SK-N-SH (cell line): ENCODE measurements around the gene GPC5. TPM values are rescaled to one million over a fixed set of nuclear protein-coding genes. Genes with fewer than 3 reads are reported as not detected.

ENCODE experiments used
- CTCF ChIA-PET: fragments of 300-600, 350-600 bp; formaldehyde crosslinking; extraction: SDS; loops from one replicate; lab custom pipeline; 2021; lab: Yijun Ruan, JAX
- POLR2A ChIA-PET: fragments of 350-600 bp; sonication (Branson Sonifier 250); formaldehyde crosslinking; extraction: SDS; loops from one replicate; lab custom pipeline; 2020; ENCODE audit warnings: antibody characterized with exemption, inconsistent platforms; lab: Yijun Ruan, JAX
- DNase-seq: peaks from one replicate; pipeline ENCODE4 v3.0.0; 2012
- H2AFZ ChIP-seq: fragments of 200-600 bp; sonication (generic); 2 replicates; pipeline ENCODE4 v1.8.1; 2016; ENCODE audit warnings: antibody characterized with exemption, mild to moderate bottlenecking, low read depth
- H3F3A ChIP-seq: fragments of 200-600 bp; sonication (generic); replicated peaks from 2 replicates; pipeline ENCODE3; 2016; ENCODE audit warnings: antibody characterized with exemption, mild to moderate bottlenecking; ENCODE audit not compliant: insufficient read depth
- H3K27ac ChIP-seq, 2 experiments: fragments of 200-500 bp in 1 of 2; fragments of 200-600 bp in 1 of 2; sonication (Bioruptor generic) in 1 of 2; sonication (generic), shearing (Covaris generic) in 1 of 2; 2 replicates each; pipeline versions ENCODE4 v1.5.1 to v1.6.1; 2014 to 2016; ENCODE audit warnings: low read depth in 2 of 2, inconsistent platforms in 1 of 2, low read length in 1 of 2, mild to moderate bottlenecking in 1 of 2, mixed read lengths in 1 of 2
- H3K27me3 ChIP-seq: fragments of 200-600 bp; sonication (generic), shearing (Covaris generic); 2 replicates; pipeline ENCODE4 v1.6.1; 2016; ENCODE audit warnings: mixed run types; ENCODE audit not compliant: insufficient read depth
- H3K36me3 ChIP-seq, 2 experiments: fragments of 200-500 bp in 1 of 2; fragments of 200-600 bp in 1 of 2; sonication (Bioruptor generic) in 1 of 2; sonication (generic) in 1 of 2; replicated peaks in 1 of 2; 2 replicates each; pipeline versions ENCODE3 to v1.5.1; 2014 to 2016; ENCODE audit warnings: low read length in 1 of 2, mild to moderate bottlenecking in 1 of 2; ENCODE audit not compliant: insufficient read depth in 2 of 2, control insufficient read depth in 1 of 2
- H3K4me1 ChIP-seq, 2 experiments: fragments of 200-500 bp in 1 of 2; fragments of 200-600 bp in 1 of 2; sonication (Bioruptor generic) in 1 of 2; sonication (generic), shearing (Covaris generic) in 1 of 2; 2 replicates each; pipeline versions ENCODE4 v1.5.1 to v1.6.1; 2014 to 2016; ENCODE audit warnings: low read depth in 1 of 2, low read length in 1 of 2, mixed run types in 1 of 2; ENCODE audit not compliant: insufficient read depth in 2 of 2, control insufficient read depth in 1 of 2
- H3K4me2 ChIP-seq: fragments of 200-600 bp; sonication (generic), shearing (Covaris generic); 2 replicates; pipeline ENCODE4 v1.6.1; 2017; ENCODE audit warnings: mixed run types
- H3K4me3 ChIP-seq, 2 experiments: fragments of 200-500 bp in 1 of 2; fragments of 200-600 bp in 1 of 2; sonication (Bioruptor generic) in 1 of 2; sonication (generic), shearing (Covaris generic) in 1 of 2; 2 replicates each; pipeline versions ENCODE4 v1.5.1 to v1.8.1; 2014 to 2016; ENCODE audit warnings: low read depth in 2 of 2, inconsistent platforms in 1 of 2, low read length in 1 of 2, mild to moderate bottlenecking in 1 of 2, mixed read lengths in 1 of 2, moderate library complexity in 1 of 2
- H3K79me2 ChIP-seq: fragments of 200-600 bp; sonication (generic); 2 replicates; pipeline ENCODE4 v1.8.1; 2017; ENCODE audit warnings: mild to moderate bottlenecking; ENCODE audit not compliant: insufficient read depth
- H3K9ac ChIP-seq: fragments of 200-600 bp; sonication (generic); 2 replicates; pipeline ENCODE4 v1.6.1; 2017; ENCODE audit warnings: mixed run types
- H3K9me2 ChIP-seq: fragments of 200-600 bp; sonication (generic); 2 replicates; pipeline ENCODE4 v1.6.1; 2017; ENCODE audit warnings: mixed run types
- H3K9me3 ChIP-seq: fragments of 200-600 bp; sonication (generic); 2 replicates; pipeline ENCODE4 v1.6.1; 2017; ENCODE audit warnings: mixed run types, mild to moderate bottlenecking, moderate library complexity
- H4K20me1 ChIP-seq: fragments of 200-600 bp; sonication (generic); 2 replicates; pipeline ENCODE4 v1.6.1; 2017; ENCODE audit warnings: mild to moderate bottlenecking, mixed run types; ENCODE audit not compliant: insufficient read depth
- CHD2 ChIP-seq: fragments of 150-350 bp; IDR thresholded peaks from 2 replicates; pipeline ENCODE4 v1.6.1; 2018; ENCODE audit warnings: low read length; ENCODE audit not compliant: partially characterized antibody
- FOSL2 ChIP-seq: IDR thresholded peaks from 2 replicates; pipeline ENCODE4 v1.4.0; 2012; ENCODE audit warnings: low read depth, mild to moderate bottlenecking, moderate library complexity, borderline replicate concordance
- FOXJ3 ChIP-seq: sonication (generic); formaldehyde crosslinking; IDR thresholded peaks from 2 replicates; pipeline ENCODE4 v1.5.1; 2020; ENCODE audit warnings: mild to moderate bottlenecking, missing genetic modification reagents
- FOXM1 ChIP-seq: IDR thresholded peaks from 2 replicates; pipeline ENCODE4 v1.4.0; 2012; ENCODE audit warnings: low read depth, mild to moderate bottlenecking
- GABPA ChIP-seq: IDR thresholded peaks from 2 replicates; pipeline ENCODE4 v1.4.0; 2012; ENCODE audit warnings: low read depth, mild to moderate bottlenecking
- GATA2 ChIP-seq: sonication (generic); formaldehyde crosslinking; IDR thresholded peaks from 2 replicates; pipeline ENCODE4 v1.5.0; 2020; ENCODE audit warnings: mild to moderate bottlenecking, missing genetic modification reagents
- JUND ChIP-seq: IDR thresholded peaks from 2 replicates; pipeline ENCODE4 v1.4.0; 2012
- MEF2A ChIP-seq: IDR thresholded peaks from 2 replicates; pipeline ENCODE4 v1.4.0; 2012; ENCODE audit warnings: low read depth, borderline replicate concordance
- NFIC ChIP-seq: IDR thresholded peaks from 2 replicates; pipeline ENCODE4 v1.4.0; 2012; ENCODE audit warnings: borderline replicate concordance
- POLR2AphosphoS5 ChIP-seq: IDR thresholded peaks from 2 replicates; pipeline ENCODE4 v1.6.1; 2012; ENCODE audit warnings: low read depth, low read length
- RAD21 ChIP-seq: IDR thresholded peaks from 2 replicates; pipeline ENCODE4 v1.6.1; 2012; ENCODE audit warnings: mild to moderate bottlenecking, low read length
- RCOR1 ChIP-seq: fragments of 150-350 bp; IDR thresholded peaks from 2 replicates; pipeline ENCODE4 v1.6.1; 2017; ENCODE audit warnings: antibody characterized with exemption, low read length
- RFX5 ChIP-seq: IDR thresholded peaks from 2 replicates; pipeline ENCODE4 v1.6.1; 2012; ENCODE audit warnings: mild to moderate bottlenecking, improper control_type of control experiment, low read length
- RXRA ChIP-seq: IDR thresholded peaks from 2 replicates; pipeline ENCODE4 v1.4.0; 2012; ENCODE audit warnings: low read depth, mild to moderate bottlenecking, borderline replicate concordance
- TAF1 ChIP-seq: IDR thresholded peaks from 2 replicates; pipeline ENCODE4 v1.6.1; 2012; ENCODE audit warnings: low read depth, mild to moderate bottlenecking, low read length, moderate library complexity, borderline replicate concordance
- TEAD4 ChIP-seq: IDR thresholded peaks from 2 replicates; pipeline ENCODE4 v1.4.0; 2012; ENCODE audit warnings: mild to moderate bottlenecking, borderline replicate concordance; ENCODE audit not compliant: insufficient read depth
- WGBS: methylation state at CpG from one replicate; pipeline ENCODE4 v1.1.6; 2017; ENCODE audit warnings: low lambda C conversion rate; 5-methylcytosine and 5-hydroxymethylcytosine counted together
- polyA plus RNA-seq, 3 experiments: library from polyadenylated mRNA; depleted of rRNA; stranded (reverse); fragments of >200 nt; gene quantifications; 2 replicates each; pipeline ENCODE4 v1.2.3, GENCODE V29; 2012
- TF ChIP-seq, protein P1 (sequence below): fragments of 200-600 bp; sonication (generic); IDR thresholded peaks from 2 replicates; pipeline ENCODE4 v1.6.1; 2017; ENCODE audit warnings: antibody characterized with exemption, mild to moderate bottlenecking, moderate library complexity
- TF ChIP-seq, protein P2 (sequence below): IDR thresholded peaks from 2 replicates; pipeline ENCODE4; 2012
- TF ChIP-seq, protein P3 (sequence below): IDR thresholded peaks from 2 replicates; pipeline ENCODE4 v1.4.0; 2012; ENCODE audit warnings: low read depth, borderline replicate concordance

The GPC5 gene
- polyA plus RNA-seq, 1 of the 3 experiments (the other 2 are of a cell fraction): 0.03 TPM

DNA sequence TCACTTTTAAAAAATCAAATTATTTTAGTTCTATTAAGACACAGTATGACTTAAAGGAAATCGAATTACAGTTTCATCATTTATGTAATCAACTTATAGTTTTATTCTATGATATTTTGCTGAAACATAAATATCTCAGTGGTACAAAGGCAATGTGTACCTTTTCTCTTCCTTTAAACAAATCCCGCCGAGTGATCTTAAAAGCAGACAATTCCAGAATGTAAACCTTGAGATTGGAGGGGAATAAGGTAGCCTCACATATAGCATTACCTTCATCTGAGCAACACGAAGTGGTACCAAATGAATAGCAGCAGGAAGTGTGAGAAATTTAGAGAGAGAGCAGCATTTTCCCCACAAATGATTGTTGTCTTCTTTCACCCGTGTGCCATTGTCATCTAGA is 986.0 kb downstream of the GPC5 start:
- Histone ChIP-seq H3K27me3 (no peaks in the 10 kb centered on the region), H3K79me2 (no peaks in the 10 kb centered on the region), H3K27ac (no peak overlapping the region), H4K20me1 (no peaks in the 10 kb centered on the region), H3K4me1 (no peaks in the 10 kb centered on the region), H3K4me2 (no peak overlapping the region), H3F3A (peaks cover 4% of the 10 kb centered on the region), H3K9me2 (no peaks in the 10 kb centered on the region), H3K4me3 (no peak overlapping the region), H3K9me3 (no peaks in the 10 kb centered on the region), H2AFZ (no peak overlapping the region), H3K36me3 (no peaks in the 10 kb centered on the region), H3K9ac (no peak overlapping the region)
- WGBS: 62% methylated on average over 5 of the region's 5 CpGs
- ChIA-PET CTCF (no interaction called here), POLR2A (no interaction called here)
- no peak for DNase-seq
- TF ChIP-seq TEAD4: no peak
- no peak for TF ChIP-seq RXRA
- TF ChIP-seq JUND: no peak
- no peak for TF ChIP-seq FOXJ3 (CRISPR knock-in tag)
- TF ChIP-seq NFIC: no peak
- no peak for TF ChIP-seq FOSL2
- no peak for TF ChIP-seq GATA2 (CRISPR knock-in tag)
- no peak for TF ChIP-seq GABPA
- TF ChIP-seq RCOR1: no peak
- no peak for TF ChIP-seq POLR2AphosphoS5
- TF ChIP-seq, protein P1, sequence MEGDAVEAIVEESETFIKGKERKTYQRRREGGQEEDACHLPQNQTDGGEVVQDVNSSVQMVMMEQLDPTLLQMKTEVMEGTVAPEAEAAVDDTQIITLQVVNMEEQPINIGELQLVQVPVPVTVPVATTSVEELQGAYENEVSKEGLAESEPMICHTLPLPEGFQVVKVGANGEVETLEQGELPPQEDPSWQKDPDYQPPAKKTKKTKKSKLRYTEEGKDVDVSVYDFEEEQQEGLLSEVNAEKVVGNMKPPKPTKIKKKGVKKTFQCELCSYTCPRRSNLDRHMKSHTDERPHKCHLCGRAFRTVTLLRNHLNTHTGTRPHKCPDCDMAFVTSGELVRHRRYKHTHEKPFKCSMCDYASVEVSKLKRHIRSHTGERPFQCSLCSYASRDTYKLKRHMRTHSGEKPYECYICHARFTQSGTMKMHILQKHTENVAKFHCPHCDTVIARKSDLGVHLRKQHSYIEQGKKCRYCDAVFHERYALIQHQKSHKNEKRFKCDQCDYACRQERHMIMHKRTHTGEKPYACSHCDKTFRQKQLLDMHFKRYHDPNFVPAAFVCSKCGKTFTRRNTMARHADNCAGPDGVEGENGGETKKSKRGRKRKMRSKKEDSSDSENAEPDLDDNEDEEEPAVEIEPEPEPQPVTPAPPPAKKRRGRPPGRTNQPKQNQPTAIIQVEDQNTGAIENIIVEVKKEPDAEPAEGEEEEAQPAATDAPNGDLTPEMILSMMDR: no peak
- no peak for TF ChIP-seq TAF1
- no peak for TF ChIP-seq CHD2
- no peak for TF ChIP-seq RAD21
- TF ChIP-seq, protein P2, sequence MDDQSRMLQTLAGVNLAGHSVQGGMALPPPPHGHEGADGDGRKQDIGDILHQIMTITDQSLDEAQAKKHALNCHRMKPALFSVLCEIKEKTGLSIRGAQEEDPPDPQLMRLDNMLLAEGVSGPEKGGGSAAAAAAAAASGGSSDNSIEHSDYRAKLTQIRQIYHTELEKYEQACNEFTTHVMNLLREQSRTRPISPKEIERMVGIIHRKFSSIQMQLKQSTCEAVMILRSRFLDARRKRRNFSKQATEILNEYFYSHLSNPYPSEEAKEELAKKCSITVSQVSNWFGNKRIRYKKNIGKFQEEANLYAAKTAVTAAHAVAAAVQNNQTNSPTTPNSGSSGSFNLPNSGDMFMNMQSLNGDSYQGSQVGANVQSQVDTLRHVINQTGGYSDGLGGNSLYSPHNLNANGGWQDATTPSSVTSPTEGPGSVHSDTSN: no peak
- TF ChIP-seq, protein P3, sequence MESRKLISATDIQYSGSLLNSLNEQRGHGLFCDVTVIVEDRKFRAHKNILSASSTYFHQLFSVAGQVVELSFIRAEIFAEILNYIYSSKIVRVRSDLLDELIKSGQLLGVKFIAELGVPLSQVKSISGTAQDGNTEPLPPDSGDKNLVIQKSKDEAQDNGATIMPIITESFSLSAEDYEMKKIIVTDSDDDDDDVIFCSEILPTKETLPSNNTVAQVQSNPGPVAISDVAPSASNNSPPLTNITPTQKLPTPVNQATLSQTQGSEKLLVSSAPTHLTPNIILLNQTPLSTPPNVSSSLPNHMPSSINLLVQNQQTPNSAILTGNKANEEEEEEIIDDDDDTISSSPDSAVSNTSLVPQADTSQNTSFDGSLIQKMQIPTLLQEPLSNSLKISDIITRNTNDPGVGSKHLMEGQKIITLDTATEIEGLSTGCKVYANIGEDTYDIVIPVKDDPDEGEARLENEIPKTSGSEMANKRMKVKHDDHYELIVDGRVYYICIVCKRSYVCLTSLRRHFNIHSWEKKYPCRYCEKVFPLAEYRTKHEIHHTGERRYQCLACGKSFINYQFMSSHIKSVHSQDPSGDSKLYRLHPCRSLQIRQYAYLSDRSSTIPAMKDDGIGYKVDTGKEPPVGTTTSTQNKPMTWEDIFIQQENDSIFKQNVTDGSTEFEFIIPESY: no peak
- no peak for TF ChIP-seq MEF2A
- no peak for TF ChIP-seq RFX5
- no peak for TF ChIP-seq FOXM1
